ENCODE measurements around the gene SMAD3. TPM values are rescaled to one million over a fixed set of nuclear protein-coding genes. Genes with fewer than 3 reads are reported as not detected.

SMAD3 gene
- total RNA-seq, 2 experiments from 2014 or later: 41.2 to 77.8 TPM

DNA sequence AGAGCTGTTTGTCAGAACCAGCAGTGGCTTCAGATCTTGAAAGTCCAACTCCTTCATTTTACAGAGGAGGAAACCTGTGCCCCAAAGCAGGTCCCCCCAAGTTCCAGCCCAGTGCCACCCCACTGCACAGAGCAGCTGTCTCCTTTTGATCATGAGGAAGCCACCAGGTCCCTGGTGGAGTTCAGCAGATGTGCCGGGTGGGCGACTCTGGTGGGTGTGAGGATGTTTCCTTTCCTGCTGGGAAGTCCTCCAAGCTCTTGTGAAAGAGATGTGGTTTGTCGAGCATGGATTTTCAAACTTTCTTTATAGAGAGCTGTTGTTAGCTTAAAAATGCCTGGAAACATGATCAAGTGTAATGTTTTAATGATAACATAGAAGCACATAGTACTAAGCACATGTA lies 52.0 kb downstream of the SMAD3 start:
- Histone ChIP-seq H3K4me1 (ENCODE audit: insufficient read depth, low read length, poor library complexity, severe bottlenecking) (peaks cover 89% of the 10 kb centered on the region), H3K4me2 (ENCODE audit: low read length) (peak overlapping the region; percentile 49), H2AFZ (ENCODE audit: low read length) (no peak overlapping the region), H3K27ac (ENCODE audit: low read depth, low read length, poor library complexity, severe bottlenecking) (no peak overlapping the region), H3K9me2 (ENCODE audit: insufficient read depth, low read length) (no peaks in the 10 kb centered on the region), H3K9me3 (ENCODE audit: low read length) (no peaks in the 10 kb centered on the region), H4K20me1 (ENCODE audit: insufficient read depth, low read length) (no peaks in the 10 kb centered on the region), H3K4me3 (ENCODE audit: low read depth, low read length, poor library complexity, severe bottlenecking) (no peak overlapping the region), H3K36me3 (ENCODE audit: insufficient read depth, low read length) (peaks cover 4% of the 10 kb centered on the region; the same call in 1 of the 2 replicates), H3K79me2 (ENCODE audit: insufficient read depth, low read depth, low read length) (peaks cover 72% of the 10 kb centered on the region)
- no peak for TF ChIP-seq EZH2phosphoT487 (IDR thresholded peaks at IDR 0.05; ENCODE audit: borderline replicate concordance, low read depth, low read length)
- TF ChIP-seq, protein P1, sequence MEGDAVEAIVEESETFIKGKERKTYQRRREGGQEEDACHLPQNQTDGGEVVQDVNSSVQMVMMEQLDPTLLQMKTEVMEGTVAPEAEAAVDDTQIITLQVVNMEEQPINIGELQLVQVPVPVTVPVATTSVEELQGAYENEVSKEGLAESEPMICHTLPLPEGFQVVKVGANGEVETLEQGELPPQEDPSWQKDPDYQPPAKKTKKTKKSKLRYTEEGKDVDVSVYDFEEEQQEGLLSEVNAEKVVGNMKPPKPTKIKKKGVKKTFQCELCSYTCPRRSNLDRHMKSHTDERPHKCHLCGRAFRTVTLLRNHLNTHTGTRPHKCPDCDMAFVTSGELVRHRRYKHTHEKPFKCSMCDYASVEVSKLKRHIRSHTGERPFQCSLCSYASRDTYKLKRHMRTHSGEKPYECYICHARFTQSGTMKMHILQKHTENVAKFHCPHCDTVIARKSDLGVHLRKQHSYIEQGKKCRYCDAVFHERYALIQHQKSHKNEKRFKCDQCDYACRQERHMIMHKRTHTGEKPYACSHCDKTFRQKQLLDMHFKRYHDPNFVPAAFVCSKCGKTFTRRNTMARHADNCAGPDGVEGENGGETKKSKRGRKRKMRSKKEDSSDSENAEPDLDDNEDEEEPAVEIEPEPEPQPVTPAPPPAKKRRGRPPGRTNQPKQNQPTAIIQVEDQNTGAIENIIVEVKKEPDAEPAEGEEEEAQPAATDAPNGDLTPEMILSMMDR (conservative IDR thresholded peaks at IDR 0.05; ENCODE audit: low read length): no peak
- ChIA-PET CTCF (ENCODE audit: unreplicated experiment) (interaction anchor here (0.6 to 1.2 kb wide), 2 partner anchors 16 to 46 kb away, joined by 3 read pairs; no protein-coding TSS in a partner anchor), POLR2A (interaction anchor here (0.6 to 1.7 kb wide), 8 partner anchors 13 to 1280 kb away, joined by 3 to 6 read pairs (median 3); no protein-coding TSS in a partner anchor)
- intact Hi-C loops (cut with micrococcal nuclease; ENCODE audit: unreplicated experiment): no loop called here
- DNase-seq (ENCODE audit: low spot score): no peak
- no TSS peak for BruUV-seq (replicated peaks)

GRCh38 chr15:67118808-67119207 lies 53.4 kb downstream of the SMAD3 start:
- Histone ChIP-seq H3K27ac (ENCODE audit: low read depth, low read length, poor library complexity, severe bottlenecking) (no peak overlapping the region), H3K9me2 (ENCODE audit: insufficient read depth, low read length) (no peaks in the 10 kb centered on the region), H3K4me1 (ENCODE audit: insufficient read depth, low read length, poor library complexity, severe bottlenecking) (peaks cover 86% of the 10 kb centered on the region), H3K4me2 (ENCODE audit: low read length) (no peak overlapping the region), H2AFZ (ENCODE audit: low read length) (no peak overlapping the region), H3K9me3 (ENCODE audit: low read length) (no peaks in the 10 kb centered on the region), H3K79me2 (ENCODE audit: insufficient read depth, low read depth, low read length) (peaks cover 67% of the 10 kb centered on the region; the same call in 1 of the 2 replicates), H3K4me3 (ENCODE audit: low read depth, low read length, poor library complexity, severe bottlenecking) (no peak overlapping the region), H4K20me1 (ENCODE audit: insufficient read depth, low read length) (no peaks in the 10 kb centered on the region), H3K36me3 (ENCODE audit: insufficient read depth, low read length) (peaks cover 4% of the 10 kb centered on the region; the same call in 1 of the 2 replicates)
- no TSS peak for BruUV-seq (replicated peaks)
- DNase-seq (ENCODE audit: low spot score): no peak
- no peak for TF ChIP-seq EZH2phosphoT487 (IDR thresholded peaks at IDR 0.05; ENCODE audit: borderline replicate concordance, low read depth, low read length)
- TF ChIP-seq, protein P1 (conservative IDR thresholded peaks at IDR 0.05; ENCODE audit: low read length): no peak
- ChIA-PET POLR2A (interaction anchor here (0.7 to 2.0 kb wide), 3 partner anchors 8 to 38 kb away, joined by 3 to 6 read pairs (median 6); no protein-coding TSS in a partner anchor), CTCF (ENCODE audit: unreplicated experiment) (no interaction called here)
- intact Hi-C loops (cut with micrococcal nuclease; ENCODE audit: unreplicated experiment): no loop called here

- Histone ChIP-seq H3K79me2 (ENCODE audit: insufficient read depth, low read depth, low read length) (peaks cover 63% of the 10 kb centered on the region; the same call in 1 of the 2 replicates), H3K27ac (ENCODE audit: low read depth, low read length, poor library complexity, severe bottlenecking) (no peak overlapping the region), H2AFZ (ENCODE audit: low read length) (no peak overlapping the region), H3K36me3 (ENCODE audit: insufficient read depth, low read length) (peaks cover under 1% of the 10 kb centered on the region; the same call in 1 of the 2 replicates), H3K4me2 (ENCODE audit: low read length) (no peak overlapping the region; the same call in 1 of the 2 replicates), H3K4me1 (ENCODE audit: insufficient read depth, low read length, poor library complexity, severe bottlenecking) (peaks cover 81% of the 10 kb centered on the region), H3K9me2 (ENCODE audit: insufficient read depth, low read length) (no peaks in the 10 kb centered on the region), H4K20me1 (ENCODE audit: insufficient read depth, low read length) (no peaks in the 10 kb centered on the region), H3K4me3 (ENCODE audit: low read depth, low read length, poor library complexity, severe bottlenecking) (no peak overlapping the region), H3K9me3 (ENCODE audit: low read length) (no peaks in the 10 kb centered on the region)
- DNase-seq (ENCODE audit: low spot score): no peak
- BruUV-seq (replicated peaks): no TSS peak
- intact Hi-C loops (cut with micrococcal nuclease; ENCODE audit: unreplicated experiment): no loop called here
- CTCF ChIA-PET (ENCODE audit: unreplicated experiment): no interaction called here
- POLR2A ChIA-PET: interaction anchor here (0.7 to 2.0 kb wide), 4 partner anchors 8 to 179 kb away, joined by 3 to 6 read pairs (median 4); no protein-coding TSS in a partner anchor
- TF ChIP-seq, protein P1 (conservative IDR thresholded peaks at IDR 0.05; ENCODE audit: low read length): no peak
- TF ChIP-seq EZH2phosphoT487 (IDR thresholded peaks at IDR 0.05; ENCODE audit: borderline replicate concordance, low read depth, low read length): no peak
Measured at GRCh38 chr15:67119238-67119846, 53.9 kb downstream of the SMAD3 start.
